Gastrocnemius medialis (tissue), 4 donors: Measurements from ENCODE around the gene MACROH2A2. TPM values are rescaled to one million over a fixed set of nuclear protein-coding genes. Genes with fewer than 3 reads are reported as not detected.

ENCODE experiments used
- ATAC-seq, 2 donors: fragments of 150-250 bp; one replicate each; pipeline ENCODE4 v1.9.1; 2016
- DNase-seq, 2 donors: peaks; one replicate each; pipeline ENCODE4 v3.0.0-alpha.2; 2019
- H3K27ac ChIP-seq, 4 donors: fragments of 200-600 bp; sonication (generic); 1 replicate in 1 of 4; 2 replicates in 3 of 4; pipeline ENCODE4 v1.5.1; 2016 to 2018; ENCODE audit warnings: mild to moderate bottlenecking in 2 of 4, moderate library complexity in 1 of 4
- H3K27me3 ChIP-seq, 3 donors: fragments of 200-600 bp; sonication (generic) in 2 of 3; 1 replicate in 1 of 3; 2 replicates in 2 of 3; pipeline versions ENCODE4 v1.5.1 to v1.6.0; 2016 to 2019; ENCODE audit warnings: mild to moderate bottlenecking in 1 of 3, moderate library complexity in 1 of 3
- H3K36me3 ChIP-seq, 2 donors: fragments of 200-600 bp; sonication (generic) in 1 of 2; one replicate each; pipeline ENCODE4 v1.5.1; 2017 to 2018
- H3K4me1 ChIP-seq, 2 donors: fragments of 200-600 bp; sonication (generic) in 1 of 2; one replicate each; pipeline ENCODE4 v1.5.1; 2016 to 2017; ENCODE audit warnings: mild to moderate bottlenecking in 2 of 2
- H3K4me3 ChIP-seq, 4 donors: fragments of 200-600 bp; sonication (generic) in 3 of 4; 1 replicate in 1 of 4; 2 replicates in 3 of 4; pipeline ENCODE4 v1.5.1; 2016 to 2019; ENCODE audit warnings: mild to moderate bottlenecking in 2 of 4
- H3K9me3 ChIP-seq, 3 donors: fragments of 200-600 bp; sonication (generic) in 2 of 3; 1 replicate in 1 of 3; 2 replicates in 2 of 3; pipeline ENCODE4 v1.5.1; 2016 to 2019
- POLR2A ChIP-seq, 2 donors: fragments of 450-650 bp; IDR thresholded peaks; one replicate each; pipeline ENCODE4 v1.6.1; 2017; ENCODE audit warnings: antibody characterized with exemption in 2 of 2, mild to moderate bottlenecking in 2 of 2, moderate library complexity in 2 of 2
- in situ Hi-C, 4 donors: fragments of 200-750 bp; cut with MboI; loops; one replicate each; pipeline versions ENCODE4 v1.15.0 to v1.8.0; 2017; ENCODE audit warnings: low sequenced_read_pairs in 4 of 4
- intact Hi-C: fragments of 100-400 bp; cut with DNase I; formaldehyde crosslinking; loops from one replicate; pipeline ENCODE4 v1.15.1; 2023; ENCODE audit warnings: low total_unique reads
- total RNA-seq, 4 donors: library from RNA; depleted of rRNA; stranded (reverse); fragments of >200 nt; gene quantifications; one replicate each; pipeline versions ENCODE4 v1.1.0 to v1.2.3, GENCODE V29; 2016
- TF ChIP-seq, protein P1 (sequence below), 5 experiments: fragments of 450-650 bp in 3 of 5; fragments of 200-600 bp in 2 of 5; sonication (generic) in 2 of 5; IDR thresholded peaks in 4 of 5; conservative IDR thresholded peaks in 1 of 5; 1 replicate in 4 of 5; 2 replicates in 1 of 5; pipeline ENCODE4 v1.5.1; 2016 to 2019; ENCODE audit warnings: antibody characterized with exemption in 5 of 5, mild to moderate bottlenecking in 3 of 5, moderate library complexity in 3 of 5

Gene MACROH2A2
- total RNA-seq, 4 donors from 2014 or later: 0.53 to 5.2 (median 4.3) TPM

DNA sequence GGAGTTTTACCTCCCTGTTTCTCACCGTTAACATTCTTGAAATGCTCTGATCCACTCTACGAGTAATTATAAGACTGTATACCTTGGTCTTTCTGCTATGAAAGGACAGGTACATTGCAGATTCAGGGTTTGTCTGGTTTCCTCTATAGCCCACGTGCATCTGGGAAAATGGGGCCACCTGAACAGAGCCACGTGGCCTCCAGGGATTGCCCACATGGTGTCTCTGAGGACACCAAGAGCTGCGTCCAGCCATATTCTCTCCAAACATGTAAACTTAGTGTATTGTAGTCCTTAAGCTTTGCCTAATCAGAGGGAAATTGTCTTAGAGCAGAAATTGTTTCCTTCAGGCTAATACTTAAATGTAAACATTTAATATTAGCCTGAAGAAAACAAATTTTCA, 16.7 kb downstream of the MACROH2A2 start:
- intact Hi-C loops: no loop called here
- H3K4me3 ChIP-seq: no peak overlapping the region
- H3K27ac ChIP-seq: no peak overlapping the region
- in situ Hi-C loops: no loop called here
- H3K36me3 ChIP-seq: no peaks in the 10 kb centered on the region
- TF ChIP-seq, protein P1, sequence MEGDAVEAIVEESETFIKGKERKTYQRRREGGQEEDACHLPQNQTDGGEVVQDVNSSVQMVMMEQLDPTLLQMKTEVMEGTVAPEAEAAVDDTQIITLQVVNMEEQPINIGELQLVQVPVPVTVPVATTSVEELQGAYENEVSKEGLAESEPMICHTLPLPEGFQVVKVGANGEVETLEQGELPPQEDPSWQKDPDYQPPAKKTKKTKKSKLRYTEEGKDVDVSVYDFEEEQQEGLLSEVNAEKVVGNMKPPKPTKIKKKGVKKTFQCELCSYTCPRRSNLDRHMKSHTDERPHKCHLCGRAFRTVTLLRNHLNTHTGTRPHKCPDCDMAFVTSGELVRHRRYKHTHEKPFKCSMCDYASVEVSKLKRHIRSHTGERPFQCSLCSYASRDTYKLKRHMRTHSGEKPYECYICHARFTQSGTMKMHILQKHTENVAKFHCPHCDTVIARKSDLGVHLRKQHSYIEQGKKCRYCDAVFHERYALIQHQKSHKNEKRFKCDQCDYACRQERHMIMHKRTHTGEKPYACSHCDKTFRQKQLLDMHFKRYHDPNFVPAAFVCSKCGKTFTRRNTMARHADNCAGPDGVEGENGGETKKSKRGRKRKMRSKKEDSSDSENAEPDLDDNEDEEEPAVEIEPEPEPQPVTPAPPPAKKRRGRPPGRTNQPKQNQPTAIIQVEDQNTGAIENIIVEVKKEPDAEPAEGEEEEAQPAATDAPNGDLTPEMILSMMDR (IDR thresholded peaks at IDR 0.05 in 4 of 5, conservative IDR thresholded peaks at IDR 0.05 in 1 of 5): no peak
- TF ChIP-seq POLR2A (IDR thresholded peaks at IDR 0.05): no peak
- ATAC-seq (no peak), DNase-seq (no peak)
- no peaks in the 10 kb centered on the region for H3K9me3 ChIP-seq
- H3K27me3 ChIP-seq: no peaks in the 10 kb centered on the region
- no peaks in the 10 kb centered on the region for H3K4me1 ChIP-seq

DNA sequence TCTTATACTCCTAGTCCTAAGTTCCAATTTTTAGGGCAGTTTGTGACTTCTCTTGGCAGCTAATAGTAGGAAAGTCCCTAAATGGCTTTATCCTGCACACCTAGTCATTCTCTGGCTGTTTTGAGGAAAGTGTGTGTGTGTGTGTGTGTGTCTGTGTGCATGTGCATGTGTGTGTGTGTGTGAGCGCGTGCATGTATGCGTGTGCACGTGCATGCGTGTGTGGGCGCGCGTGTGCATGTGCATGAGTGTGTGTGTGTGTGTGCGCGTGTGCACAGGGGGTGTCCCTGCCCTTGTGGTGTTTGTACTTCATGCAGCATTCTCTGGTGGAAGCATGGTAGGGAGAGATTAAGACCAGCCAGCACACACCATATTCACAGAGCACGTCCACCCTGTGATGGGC, 18.2 kb downstream of the MACROH2A2 start:
- ATAC-seq: no peak
- Histone ChIP-seq H3K4me1 (no peaks in the 10 kb centered on the region), H3K27ac (no peak overlapping the region), H3K9me3 (no peaks in the 10 kb centered on the region), H3K27me3 (no peaks in the 10 kb centered on the region), H3K36me3 (peaks cover 0 to 4% of the 10 kb centered on the region in 2 donors), H3K4me3 (no peak overlapping the region)
- no peak for DNase-seq
- in situ Hi-C loops: no loop called here
- intact Hi-C loops: no loop called here
- TF ChIP-seq, protein P1 (IDR thresholded peaks at IDR 0.05 in 4 of 5, conservative IDR thresholded peaks at IDR 0.05 in 1 of 5): no peak

DNA sequence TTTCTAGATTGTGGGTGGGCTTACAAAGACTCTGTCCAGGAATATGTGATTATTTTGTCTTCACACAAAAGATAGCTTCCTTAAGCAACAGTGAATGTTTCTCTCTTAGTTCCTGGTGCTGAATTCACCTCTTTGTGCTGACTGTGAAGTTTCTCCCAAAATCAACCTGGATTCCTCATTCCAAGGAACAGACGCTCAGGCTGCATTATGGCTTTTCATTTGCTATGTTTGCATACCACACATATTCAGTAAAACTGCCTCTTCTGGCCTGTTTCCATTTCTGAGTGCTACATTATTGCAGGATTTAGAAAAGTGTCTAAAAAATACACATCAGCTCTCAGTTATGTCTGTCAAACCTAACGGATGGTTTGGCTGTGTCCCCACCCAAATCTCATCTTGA, 21.5 kb downstream of the MACROH2A2 start:
- intact Hi-C loops: no loop called here
- Histone ChIP-seq H3K36me3 (peaks cover 0 to 4% of the 10 kb centered on the region in 2 donors), H3K27me3 (no peaks in the 10 kb centered on the region), H3K27ac (no peak overlapping the region), H3K4me1 (no peaks in the 10 kb centered on the region), H3K4me3 (no peak overlapping the region), H3K9me3 (no peaks in the 10 kb centered on the region)
- no peak for ATAC-seq
- DNase-seq: no peak
- in situ Hi-C loops: no loop called here
- TF ChIP-seq, protein P1 (IDR thresholded peaks at IDR 0.05 in 4 of 5, conservative IDR thresholded peaks at IDR 0.05 in 1 of 5): no peak

DNA sequence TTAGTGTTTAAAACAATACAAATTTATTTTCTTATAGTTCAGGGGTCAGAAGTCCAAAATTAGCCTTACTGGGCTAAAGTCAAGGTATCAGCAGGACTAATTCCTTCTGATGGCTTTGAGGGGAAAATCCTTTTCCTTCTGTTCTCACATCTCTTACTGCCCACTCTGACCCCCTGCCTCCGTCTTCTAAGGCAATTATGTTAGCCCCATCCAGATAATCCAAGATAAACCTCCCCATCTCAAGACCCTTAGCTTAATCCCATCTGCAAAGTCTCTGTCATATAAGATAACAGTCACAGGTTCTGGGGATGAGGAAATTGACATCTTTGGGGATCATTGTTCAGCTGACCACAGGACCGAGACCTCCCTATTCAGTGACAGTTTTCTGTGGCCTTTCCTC, 22.3 kb downstream of the MACROH2A2 start:
- H3K4me3 ChIP-seq: no peak overlapping the region
- H3K36me3 ChIP-seq: peaks cover 0 to 4% of the 10 kb centered on the region in 2 donors
- no peaks in the 10 kb centered on the region for H3K27me3 ChIP-seq
- in situ Hi-C loops: no loop called here
- no peaks in the 10 kb centered on the region for H3K9me3 ChIP-seq
- intact Hi-C loops: no loop called here
- TF ChIP-seq, protein P1 (IDR thresholded peaks at IDR 0.05 in 4 of 5, conservative IDR thresholded peaks at IDR 0.05 in 1 of 5): no peak
- no peak for TF ChIP-seq POLR2A (IDR thresholded peaks at IDR 0.05)
- DNase-seq: no peak
- no peak overlapping the region for H3K27ac ChIP-seq
- no peak for ATAC-seq
- H3K4me1 ChIP-seq: no peaks in the 10 kb centered on the region

DNA sequence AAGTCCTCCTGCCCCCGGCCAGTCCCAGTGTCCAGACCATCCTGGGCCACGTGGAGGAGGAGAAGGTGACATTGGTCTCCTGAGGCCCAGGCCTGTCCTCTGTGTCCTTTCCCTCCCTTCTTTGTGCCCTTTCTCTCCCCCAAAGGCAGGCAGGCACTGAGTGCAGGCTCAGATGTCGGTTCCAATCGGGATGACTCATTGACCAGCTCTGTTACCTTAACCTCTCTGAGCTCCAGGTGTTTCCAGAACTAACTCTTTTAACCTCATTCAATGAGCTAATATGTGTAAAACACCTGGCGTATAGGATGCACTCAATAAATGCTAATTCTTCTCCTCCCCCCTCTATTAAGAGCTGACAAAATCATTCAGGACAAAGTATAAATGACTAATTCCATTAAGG, 25.7 kb downstream of the MACROH2A2 start:
- intact Hi-C loops (no loop called here), in situ Hi-C loops (no loop called here)

More for the DNA sequence above, 25.7 kb downstream of the MACROH2A2 start:
- Histone ChIP-seq H3K27me3 (no peaks in the 10 kb centered on the region), H3K4me1 (no peaks in the 10 kb centered on the region), H3K9me3 (no peaks in the 10 kb centered on the region), H3K27ac (no peak overlapping the region), H3K4me3 (no peak overlapping the region), H3K36me3 (peaks cover 0 to 4% of the 10 kb centered on the region in 2 donors)
- no peak for TF ChIP-seq POLR2A (IDR thresholded peaks at IDR 0.05)
- TF ChIP-seq, protein P1 (IDR thresholded peaks at IDR 0.05 in 4 of 5, conservative IDR thresholded peaks at IDR 0.05 in 1 of 5): no peak
- no peak for ATAC-seq
- no peak for DNase-seq
